Mesodermal cell (in vitro differentiated cells): Measurements from ENCODE around the gene DIPK1A.

ENCODE experiments used
- H3K27ac ChIP-seq: 2 replicates; pipeline ENCODE4 v1.7.0; 2013; ENCODE audit warnings: mild to moderate bottlenecking, low read depth, low read length, moderate library complexity; ENCODE audit not compliant: severe bottlenecking
- H3K36me3 ChIP-seq: 2 replicates; pipeline ENCODE4 v1.7.1; 2013; ENCODE audit warnings: mild to moderate bottlenecking, low read length, moderate library complexity; ENCODE audit not compliant: control insufficient read depth, insufficient read depth
- H3K4me1 ChIP-seq: one replicate; pipeline ENCODE4 v1.7.1; 2013; ENCODE audit warnings: mild to moderate bottlenecking, low read length; ENCODE audit not compliant: insufficient read depth, control insufficient read depth, poor library complexity, severe bottlenecking
- H3K4me3 ChIP-seq: 2 replicates; pipeline ENCODE4 v1.7.0; 2013; ENCODE audit warnings: low read length, control low read depth, mild to moderate bottlenecking; ENCODE audit not compliant: insufficient read depth, poor library complexity, severe bottlenecking; ENCODE audit errors: extremely low read depth
- H3K9me3 ChIP-seq: 2 replicates; pipeline ENCODE4 v1.7.1; 2013; ENCODE audit warnings: mild to moderate bottlenecking, low read length, moderate library complexity; ENCODE audit not compliant: control insufficient read depth
- WGBS, 2 experiments: methylation state at CpG; one replicate each; pipeline ENCODE4 v1.1.5; 2013; ENCODE audit warnings: missing lambda C conversion rate in 2 of 2; ENCODE audit not compliant: insufficient coverage in 2 of 2; 5-methylcytosine and 5-hydroxymethylcytosine counted together

DIPK1A gene

DNA sequence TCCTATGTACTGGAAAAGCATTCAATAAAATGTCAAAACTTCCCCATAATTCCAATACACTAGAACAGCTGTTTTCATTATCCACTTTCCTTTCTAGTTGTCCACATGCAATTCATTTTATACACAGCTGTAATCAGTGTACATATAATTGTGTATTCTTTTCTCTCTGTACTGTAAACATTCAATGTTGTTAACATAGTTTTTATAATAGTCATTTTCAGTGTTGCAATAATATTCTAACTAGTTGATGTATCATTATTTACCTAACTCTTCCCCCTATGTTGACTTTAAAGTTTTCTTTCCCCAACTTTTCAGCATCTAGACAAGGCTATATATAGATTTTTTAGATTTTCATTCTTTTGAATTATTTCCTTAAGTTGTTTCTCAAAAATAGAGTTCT lies 44.4 kb downstream of the DIPK1A start:
- no peak overlapping the region for H3K4me3 ChIP-seq
- H3K27ac ChIP-seq: no peak overlapping the region
- no peaks in the 10 kb centered on the region for H3K4me1 ChIP-seq
- H3K36me3 ChIP-seq: no peaks in the 10 kb centered on the region
- H3K9me3 ChIP-seq: peaks cover 8% of the 10 kb centered on the region

DNA sequence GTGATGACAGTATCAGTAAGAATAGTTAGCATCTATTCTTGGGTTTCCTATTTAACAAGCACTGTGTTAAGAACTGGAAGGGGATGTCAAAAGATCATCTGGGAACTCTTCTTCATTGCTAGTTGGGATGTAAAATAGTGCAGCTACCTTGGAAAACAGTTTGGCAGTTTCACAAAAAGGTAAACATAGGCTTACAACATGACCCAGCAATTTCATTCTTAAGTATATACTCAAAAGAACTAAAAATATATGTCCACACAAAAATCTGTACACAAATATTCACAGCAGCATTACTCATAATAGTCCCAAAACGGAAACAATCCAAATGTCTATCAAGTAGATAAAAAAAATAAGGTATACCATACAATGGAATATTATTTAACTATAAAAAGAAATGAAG lies 45.7 kb downstream of the DIPK1A start:
- H3K36me3 ChIP-seq: no peaks in the 10 kb centered on the region
- H3K4me3 ChIP-seq: no peak overlapping the region
- peaks cover 8% of the 10 kb centered on the region for H3K9me3 ChIP-seq
- no peak overlapping the region for H3K27ac ChIP-seq
- H3K4me1 ChIP-seq: no peaks in the 10 kb centered on the region
- no CpG with 5 or more reads among the region's 1 CpG for WGBS, 2 experiments

DNA sequence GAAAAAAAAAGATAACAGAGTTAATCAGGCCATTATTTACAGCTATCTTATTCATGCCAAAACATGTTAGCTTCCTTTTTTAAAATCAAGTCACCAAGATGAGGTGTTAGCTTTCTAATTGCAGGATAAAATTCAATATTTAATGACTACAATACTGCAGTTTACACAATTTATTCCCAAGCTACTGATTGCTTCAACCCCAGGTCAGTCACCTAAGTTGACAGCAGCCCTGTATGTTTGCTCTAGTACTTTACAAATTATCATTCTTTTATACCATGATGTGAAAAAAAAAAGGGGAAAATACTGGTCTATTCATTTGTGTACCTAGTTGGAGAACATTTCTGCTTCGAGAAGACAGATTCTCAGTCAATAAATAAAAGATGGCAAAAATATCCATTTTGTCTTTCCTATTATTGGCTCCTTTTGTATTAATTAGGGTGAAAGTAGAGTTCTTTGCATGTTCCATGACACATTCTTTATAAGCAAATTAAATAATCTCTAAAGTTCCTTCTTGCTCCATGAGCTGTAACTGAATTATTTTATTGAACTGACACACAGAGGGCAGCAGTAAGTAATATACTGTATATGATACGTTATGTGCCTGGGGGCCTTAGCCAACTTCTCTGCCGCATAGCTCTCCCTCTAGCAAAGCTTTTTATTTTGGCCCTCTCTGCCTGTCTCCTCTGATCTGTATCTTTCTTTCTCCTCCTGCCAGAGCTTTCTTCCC lies 48.0 kb downstream of the DIPK1A start:
- peaks cover 1% of the 10 kb centered on the region for H3K9me3 ChIP-seq
- WGBS, 2 experiments: 100% methylated on average over 1 of the region's 3 CpGs; no CpG with 5 or more reads in 1 of the 2 experiments
- no peak overlapping the region for H3K27ac ChIP-seq
- H3K36me3 ChIP-seq: no peaks in the 10 kb centered on the region
- no peaks in the 10 kb centered on the region for H3K4me1 ChIP-seq
- no peak overlapping the region for H3K4me3 ChIP-seq

DNA sequence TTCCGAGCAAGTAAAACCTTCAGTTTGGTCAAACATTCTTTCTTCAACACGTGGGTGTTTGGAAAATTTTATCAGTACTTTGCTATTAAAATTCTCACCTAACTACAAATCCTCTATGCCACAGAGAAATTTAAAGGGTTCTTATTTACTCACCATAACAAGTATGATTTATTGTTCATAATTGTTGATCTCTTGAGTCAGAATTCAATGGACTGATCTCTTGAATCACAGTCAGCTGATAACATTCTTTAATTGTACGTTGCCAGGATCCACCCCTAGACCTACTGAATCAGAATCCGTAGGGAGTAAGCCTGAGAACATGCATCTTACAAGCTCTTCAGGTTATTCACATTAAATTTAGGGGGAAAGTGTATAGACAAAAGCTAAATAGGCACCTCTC lies 51.2 kb downstream of the DIPK1A start:
- H3K27ac ChIP-seq: no peak overlapping the region
- 80% methylated on average over 1 of the region's 4 CpGs; no CpG with 5 or more reads in 1 of the 2 experiments for WGBS, 2 experiments
- no peaks in the 10 kb centered on the region for H3K9me3 ChIP-seq
- no peaks in the 10 kb centered on the region for H3K36me3 ChIP-seq
- peaks cover 5% of the 10 kb centered on the region for H3K4me1 ChIP-seq
- no peak overlapping the region for H3K4me3 ChIP-seq

DNA sequence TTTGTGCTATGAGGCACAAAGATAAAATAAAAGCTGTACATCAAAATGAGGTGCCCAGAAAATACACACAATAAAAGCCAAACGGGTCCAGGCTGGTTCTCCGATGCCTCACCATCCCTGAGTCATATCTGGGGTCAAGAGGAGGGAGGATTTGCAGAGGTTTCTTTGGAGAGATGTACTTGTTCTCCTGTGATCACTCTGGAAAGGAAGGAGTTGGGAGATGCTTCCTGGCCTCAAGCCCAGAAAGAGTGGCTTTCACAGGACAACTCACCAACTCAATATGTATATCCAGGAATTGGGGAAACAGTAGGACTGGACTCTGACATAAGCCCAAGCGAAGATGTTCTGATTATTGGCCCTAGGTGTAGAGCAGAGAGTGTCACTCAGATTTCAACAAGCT lies 51.9 kb downstream of the DIPK1A start:
- 100% methylated on average over 1 of the region's 3 CpGs; no CpG with 5 or more reads in 1 of the 2 experiments for WGBS, 2 experiments
- Histone ChIP-seq H3K27ac (no peak overlapping the region), H3K9me3 (no peaks in the 10 kb centered on the region), H3K36me3 (no peaks in the 10 kb centered on the region), H3K4me1 (peaks cover 5% of the 10 kb centered on the region), H3K4me3 (no peak overlapping the region)

DNA sequence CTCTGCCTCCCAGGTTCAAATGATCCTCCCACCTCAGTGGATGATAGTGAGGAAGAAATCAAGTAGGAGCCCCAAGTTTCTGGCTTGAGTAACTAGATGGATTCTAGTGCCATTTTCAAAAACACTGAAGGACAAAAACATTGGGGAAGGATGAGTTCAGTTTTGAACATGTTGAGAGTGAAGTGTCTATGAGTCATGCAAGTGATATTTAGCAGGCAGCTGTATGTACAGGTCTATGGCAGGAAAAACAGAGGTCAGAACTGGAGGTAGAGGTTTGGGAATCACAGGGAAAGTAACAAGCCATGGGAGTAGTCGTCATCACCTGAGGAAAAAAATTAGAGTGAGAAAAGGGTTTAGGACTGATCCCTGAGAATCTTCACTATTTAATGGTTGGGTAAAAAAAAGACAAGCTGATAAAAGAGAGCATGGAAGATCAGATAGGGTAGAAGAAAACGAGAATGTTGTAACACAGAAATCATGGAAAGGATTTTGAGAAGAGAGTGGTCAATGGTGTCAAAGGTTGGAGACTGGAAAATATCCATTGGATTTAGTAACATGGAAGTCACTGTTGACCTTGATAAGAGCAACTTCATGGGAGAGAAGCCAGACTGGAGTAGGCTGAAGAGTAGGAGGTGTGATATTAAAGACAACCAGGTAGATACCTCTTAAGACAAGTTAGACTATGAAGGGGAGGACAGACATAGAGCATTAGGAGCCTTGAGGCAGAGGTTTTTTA lies 53.1 kb downstream of the DIPK1A start:
- Histone ChIP-seq H3K4me1 (peaks cover 5% of the 10 kb centered on the region), H3K4me3 (no peak overlapping the region), H3K27ac (no peak overlapping the region), H3K36me3 (no peaks in the 10 kb centered on the region), H3K9me3 (no peaks in the 10 kb centered on the region)
- WGBS, 2 experiments: 91 to 96% methylated on average over 2 of the region's 2 CpGs

DNA sequence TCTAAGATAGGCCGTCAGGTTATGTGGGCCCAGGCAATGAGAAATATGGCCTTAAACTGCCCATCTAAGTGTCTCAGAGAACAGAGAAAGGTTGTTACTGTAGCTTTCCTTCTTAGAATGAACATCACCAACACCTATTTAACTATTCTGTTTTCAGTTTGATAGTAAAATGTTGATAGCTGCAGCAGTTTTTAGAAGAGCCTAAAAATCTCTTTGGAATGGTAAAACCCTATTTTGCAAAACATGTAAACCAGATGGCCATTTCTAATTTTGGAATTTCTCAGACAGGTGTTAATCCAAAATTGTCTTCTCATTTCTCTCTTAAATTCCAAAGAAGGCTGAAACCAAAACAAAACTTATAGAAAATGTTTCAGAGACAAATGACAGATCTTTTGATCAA lies 57.5 kb downstream of the DIPK1A start:
- H3K27ac ChIP-seq: no peak overlapping the region
- no peak overlapping the region for H3K4me3 ChIP-seq
- 83% methylated on average over 1 of the region's 1 CpG; no CpG with 5 or more reads in 1 of the 2 experiments for WGBS, 2 experiments
- no peaks in the 10 kb centered on the region for H3K36me3 ChIP-seq
- H3K4me1 ChIP-seq: peaks cover 5% of the 10 kb centered on the region
- peaks cover 11% of the 10 kb centered on the region for H3K9me3 ChIP-seq

DNA sequence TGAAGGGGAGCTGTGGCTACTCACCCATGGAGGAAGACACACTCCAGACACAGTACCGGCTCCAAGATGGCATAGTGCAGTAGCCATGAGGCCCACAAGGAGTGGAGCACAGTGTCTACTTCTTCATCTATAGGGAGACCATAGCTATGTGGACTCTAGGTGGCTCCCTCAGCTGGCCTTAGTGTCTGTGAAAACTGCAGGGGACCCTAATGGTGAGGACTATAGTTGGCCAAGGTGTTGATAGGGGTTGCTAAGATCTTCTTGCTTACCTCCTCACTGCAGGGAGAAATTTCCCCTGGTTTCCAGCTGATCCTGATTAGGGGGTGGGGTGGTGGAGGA lies 58.9 kb downstream of the DIPK1A start:
- H3K27ac ChIP-seq: no peak overlapping the region
- 86 to 100% methylated on average over 1 of the region's 1 CpG for WGBS, 2 experiments
- no peaks in the 10 kb centered on the region for H3K36me3 ChIP-seq

DNA sequence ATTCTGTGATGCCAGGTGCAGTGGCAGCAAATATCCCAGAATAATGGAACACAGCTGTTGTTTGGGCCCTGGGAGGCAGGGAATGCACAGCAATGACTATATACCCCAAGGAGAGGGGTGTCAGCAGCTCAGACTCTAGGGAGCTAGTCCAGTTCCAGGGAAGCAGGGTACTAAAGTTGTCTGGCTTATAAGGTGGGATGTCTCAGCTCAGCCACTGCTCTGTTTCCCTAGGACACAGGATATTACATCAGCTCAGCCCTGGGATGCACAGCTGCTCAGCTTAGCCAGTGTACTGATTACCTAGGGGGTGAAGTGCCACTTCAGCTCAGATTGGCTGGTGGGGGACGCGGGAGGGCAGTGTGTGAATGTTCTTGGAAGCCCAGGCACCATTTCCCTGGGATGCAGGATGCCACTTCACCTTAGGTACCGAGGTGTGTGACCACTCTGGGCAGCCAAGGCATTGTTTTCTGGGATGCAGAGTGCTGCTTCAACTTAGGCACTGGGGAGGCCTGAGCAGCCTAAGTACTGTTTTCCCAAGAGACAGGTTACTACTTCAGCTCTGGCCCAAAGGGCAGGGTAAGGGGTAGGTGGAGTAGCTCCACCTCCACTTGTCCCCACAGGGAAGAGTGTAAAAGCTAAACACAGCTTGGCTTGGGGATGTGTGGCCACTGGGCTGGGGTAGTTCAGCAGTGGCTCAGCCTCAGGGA lies 59.4 kb downstream of the DIPK1A start:
- H3K27ac ChIP-seq: no peak overlapping the region
- WGBS, 2 experiments: 83 to 97% methylated on average over 3 of the region's 3 CpGs
- H3K9me3 ChIP-seq: peaks cover 11% of the 10 kb centered on the region
- H3K4me3 ChIP-seq: no peak overlapping the region
- H3K4me1 ChIP-seq: no peaks in the 10 kb centered on the region
- no peaks in the 10 kb centered on the region for H3K36me3 ChIP-seq

More for the DNA sequence above, 58.9 kb downstream of the DIPK1A start:
- no peaks in the 10 kb centered on the region for H3K4me1 ChIP-seq
- no peak overlapping the region for H3K4me3 ChIP-seq
- H3K9me3 ChIP-seq: peaks cover 11% of the 10 kb centered on the region

DNA sequence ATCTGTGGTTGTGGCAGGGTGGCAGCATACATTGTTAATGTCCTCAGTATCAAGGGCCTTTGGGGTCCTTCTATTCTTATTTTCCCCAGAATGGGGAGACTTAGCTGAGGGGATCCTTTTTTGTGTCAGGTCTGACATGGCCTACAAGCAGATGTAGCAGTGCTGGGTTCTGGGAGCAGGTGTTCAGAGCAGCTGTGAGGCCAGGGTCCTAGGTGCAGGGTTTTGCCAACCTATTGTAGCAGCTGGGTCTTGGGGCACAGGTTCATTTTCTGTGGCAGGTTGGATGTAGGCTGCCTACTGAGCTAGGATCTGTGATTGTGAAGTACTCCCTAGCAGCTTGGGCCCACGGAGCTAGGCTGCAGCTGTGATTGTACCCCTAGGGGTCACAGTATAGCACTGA lies 60.1 kb downstream of the DIPK1A start:
- H3K4me1 ChIP-seq: no peaks in the 10 kb centered on the region
- H3K9me3 ChIP-seq: peaks cover 11% of the 10 kb centered on the region
- no peak overlapping the region for H3K27ac ChIP-seq
- no peaks in the 10 kb centered on the region for H3K36me3 ChIP-seq
- no peak overlapping the region for H3K4me3 ChIP-seq
- WGBS, 2 experiments: 100% methylated on average over 1 of the region's 1 CpG

DNA sequence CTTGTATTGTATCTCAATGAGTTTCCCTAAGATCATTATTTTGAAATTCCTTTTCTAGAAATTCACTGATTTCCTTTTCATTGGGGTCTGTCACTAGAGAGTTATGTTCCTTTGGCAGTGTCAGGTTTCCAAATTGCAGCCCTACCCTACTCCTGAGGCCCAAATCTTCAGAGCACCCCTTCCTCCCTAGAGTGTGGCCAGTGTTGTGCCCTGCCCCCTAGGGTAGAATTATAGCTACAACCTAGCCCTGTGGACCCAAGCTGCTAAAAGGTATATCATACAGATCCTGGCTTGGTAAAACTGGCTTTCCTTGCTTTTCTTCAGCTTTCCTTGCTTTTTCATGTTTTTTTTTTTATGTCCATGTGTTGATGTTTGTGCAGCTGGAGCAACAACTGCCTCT lies 60.7 kb downstream of the DIPK1A start:
- H3K4me3 ChIP-seq: no peak overlapping the region
- no peaks in the 10 kb centered on the region for H3K4me1 ChIP-seq
- H3K36me3 ChIP-seq: no peaks in the 10 kb centered on the region
- H3K9me3 ChIP-seq: peaks cover 11% of the 10 kb centered on the region
- no peak overlapping the region for H3K27ac ChIP-seq
